Mesenteric fat pad (tissue), 1 donor: ENCODE measurements around the gene DHTKD1. TPM values are rescaled to one million over a fixed set of nuclear protein-coding genes. Genes with fewer than 3 reads are reported as not detected.
"Not testable (repeated sequence)": the region's sequence is repeated elsewhere in the genome, so short reads cannot be mapped to it uniquely, and the experiment has no call there.

Experiments
- DNase-seq: peaks from one replicate; pipeline ENCODE4 v3.0.0-alpha.2; 2020; ENCODE audit warnings: low spot score
- microRNA-seq: library from miRNA; unstranded; fragments of <30 nt; microRNA quantifications from one replicate; pipeline ENCODE4 v1.2.0, GENCODE V29; 2020; ENCODE audit warnings: borderline number of aligned reads
- total RNA-seq: library from RNA; stranded (reverse); fragmentation: NEBNext Ultra II Directional; extraction: Animal tissue kit (Norgen Biotek cat#: 25700); gene quantifications from one replicate; pipeline ENCODE4 v1.2.1, GENCODE V29; 2021
- donor health status: DM: yes; HTN: yes; CAD: no.

Gene DHTKD1
- total RNA-seq, 1 donor from 2014 or later: 21.5 TPM

DNA sequence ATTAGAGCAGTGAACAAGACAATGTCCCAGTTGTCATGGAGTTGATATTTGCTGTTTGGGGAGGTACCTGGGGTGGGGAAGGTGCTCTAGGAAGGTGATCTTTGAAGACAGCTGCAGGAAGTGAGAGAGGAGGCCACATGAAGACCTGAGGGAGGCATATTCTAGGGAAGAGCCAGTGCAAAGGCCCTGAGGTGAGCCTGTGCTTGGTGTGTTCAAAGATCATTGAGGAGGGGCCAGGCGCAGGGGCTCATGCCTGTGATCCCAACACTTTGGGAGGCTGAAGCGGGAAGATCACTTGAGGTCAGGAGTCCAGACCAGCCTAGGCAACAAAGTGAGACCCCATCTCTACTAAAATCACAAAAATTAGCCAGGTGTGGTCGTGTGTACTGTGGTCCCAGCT is 75.8 kb downstream of the DHTKD1 start:
- DNase-seq: no peak

DNA sequence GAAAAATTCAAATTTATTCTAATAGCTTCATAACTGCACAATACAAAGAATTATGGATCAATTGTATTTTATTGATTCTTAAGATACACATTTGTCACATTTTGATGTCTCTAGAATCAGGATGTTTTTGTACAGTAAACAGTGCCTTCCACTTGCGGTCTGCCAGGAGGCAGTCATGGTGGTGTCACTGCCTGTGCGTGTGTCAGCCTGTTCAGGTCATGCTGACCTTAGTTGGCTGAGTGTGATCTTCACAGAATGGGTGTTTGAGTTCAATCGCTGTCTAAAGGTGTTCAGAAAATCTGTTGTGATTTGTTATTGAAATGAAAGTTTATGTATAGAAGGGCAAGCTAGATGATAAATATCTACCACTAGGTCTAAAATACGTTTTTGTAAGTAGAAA is 81.4 kb downstream of the DHTKD1 start:
- no peak for DNase-seq

DNA sequence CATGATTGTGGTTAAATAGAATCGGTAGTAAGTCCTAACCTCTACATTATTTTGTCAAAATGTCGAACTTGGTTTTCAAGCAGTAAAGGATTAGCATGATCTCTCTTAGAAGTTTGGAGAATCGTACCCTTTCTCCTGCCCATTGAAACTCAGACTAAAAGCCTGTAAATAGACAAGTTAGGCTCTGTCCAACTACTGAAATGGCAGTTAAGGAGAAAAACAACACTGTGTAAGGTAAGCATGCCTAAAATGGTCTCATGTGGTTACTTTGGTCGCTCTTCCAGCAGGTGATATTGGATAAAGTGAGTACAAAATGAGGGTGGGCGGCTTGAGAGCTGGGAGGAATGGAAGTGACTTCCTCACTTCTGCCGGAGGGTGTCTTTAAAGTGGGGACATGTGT is 85.8 kb downstream of the DHTKD1 start:
- DNase-seq: no peak

DNA sequence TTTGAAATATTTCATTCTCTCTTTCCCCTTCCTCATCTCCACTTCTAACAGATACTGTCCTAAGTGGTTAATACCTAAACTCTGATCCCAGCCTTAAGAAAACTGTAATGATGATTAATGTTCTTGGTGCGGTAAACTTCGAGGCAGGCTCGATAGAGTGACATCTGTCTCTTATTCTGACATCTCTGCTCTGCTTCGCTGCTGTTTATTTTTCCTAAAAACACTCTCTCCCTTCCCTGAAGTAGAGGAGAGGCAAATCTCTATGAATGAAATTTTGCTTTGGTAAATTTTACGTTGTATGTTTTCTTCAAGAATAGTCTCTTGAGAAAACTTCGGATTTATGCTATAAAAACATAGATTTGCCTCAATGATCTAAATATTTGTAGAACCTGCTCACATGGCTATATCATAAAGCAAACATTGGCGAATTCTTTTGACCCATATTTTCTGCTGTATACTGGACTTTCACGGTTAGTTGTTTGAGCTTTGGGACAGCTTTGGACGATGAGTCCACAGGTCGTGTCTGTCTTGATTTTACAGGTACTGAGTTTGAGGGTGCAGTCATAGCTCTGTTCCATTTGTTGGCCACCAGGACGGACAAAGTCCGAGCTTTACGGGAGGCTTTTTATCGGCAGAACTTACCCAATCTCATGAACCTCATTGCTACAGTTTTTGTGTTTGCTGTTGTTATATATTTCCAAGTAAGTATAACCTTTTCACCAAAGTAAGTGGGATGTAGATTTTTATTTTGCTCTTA is 87.8 kb downstream of the DHTKD1 start:
- no peak for DNase-seq

DNA sequence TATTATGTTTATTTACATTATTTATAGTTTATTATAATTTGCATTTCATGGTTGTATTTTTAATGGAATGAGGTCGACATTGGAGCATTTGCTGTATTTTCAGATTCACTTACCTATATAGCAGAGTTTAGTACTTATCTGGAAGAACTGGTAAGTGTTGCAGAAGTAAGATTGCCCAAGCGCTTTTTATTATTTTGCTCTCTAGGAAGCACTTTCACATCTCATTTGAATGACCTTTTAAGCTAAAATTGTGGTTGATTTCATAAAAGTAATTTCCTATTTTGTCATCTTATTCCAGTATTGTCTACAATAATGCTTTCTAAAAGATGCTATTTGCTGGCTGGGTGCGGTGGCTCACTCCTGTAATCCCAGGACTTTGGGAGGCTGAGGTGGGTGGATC is 89.4 kb downstream of the DHTKD1 start:
- DNase-seq: no peak

DNA sequence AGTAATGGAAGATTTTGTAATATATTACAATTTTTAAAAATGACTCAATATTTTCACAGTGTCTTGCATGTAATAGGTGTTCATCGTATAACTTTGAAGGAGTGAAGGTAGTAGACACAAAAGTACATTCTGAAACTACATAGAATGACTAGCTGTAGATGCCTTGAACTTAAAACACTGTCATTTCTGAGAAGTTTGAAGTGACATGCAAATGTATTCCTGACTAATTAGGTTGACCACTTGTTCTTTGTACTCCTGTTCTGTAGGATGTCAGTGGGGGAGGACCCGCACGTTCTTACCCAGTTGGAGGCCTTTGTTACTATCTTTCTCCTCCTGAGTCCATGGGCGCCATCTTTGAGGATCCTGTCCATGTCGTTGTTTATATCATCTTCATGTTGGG is 91.9 kb downstream of the DHTKD1 start:
- no peak for DNase-seq

DNA sequence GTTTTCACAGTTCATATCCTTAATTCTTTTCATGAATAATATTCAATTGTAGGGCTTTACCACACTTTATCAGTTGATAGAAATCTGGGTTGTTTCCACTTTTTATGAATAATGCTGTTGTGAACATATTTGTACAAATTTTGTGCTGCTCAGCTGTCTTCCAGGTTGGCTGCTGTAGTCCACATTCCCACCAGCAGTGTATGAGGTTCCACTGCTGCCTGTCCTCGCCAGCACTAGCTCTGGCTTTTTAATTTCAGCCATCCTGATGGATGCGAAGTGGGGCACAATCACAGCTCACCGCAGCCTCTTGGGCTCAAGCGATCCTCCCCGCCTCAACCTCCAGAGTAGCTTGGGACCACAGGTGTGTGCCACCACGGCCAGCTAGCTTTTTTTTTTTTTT is 94.2 kb downstream of the DHTKD1 start:
- DNase-seq: no peak

DNA sequence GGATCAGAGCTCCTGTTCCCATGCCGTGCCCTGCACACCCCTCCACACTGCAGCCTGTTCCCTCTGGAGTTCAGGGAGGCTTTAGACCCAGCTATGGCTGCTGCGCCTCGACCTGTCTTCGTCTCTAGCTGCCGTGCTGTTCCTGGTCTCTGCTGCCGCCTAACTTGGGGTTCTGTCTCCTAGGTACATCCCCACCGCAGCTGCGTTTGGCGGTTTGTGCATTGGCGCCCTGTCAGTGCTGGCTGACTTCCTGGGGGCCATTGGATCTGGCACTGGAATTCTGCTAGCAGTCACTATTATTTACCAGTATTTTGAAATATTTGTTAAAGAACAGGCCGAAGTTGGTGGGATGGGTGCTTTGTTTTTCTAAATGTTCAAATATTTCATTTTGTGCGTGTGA is 95.3 kb downstream of the DHTKD1 start:
- DNase-seq: no peak

DNA sequence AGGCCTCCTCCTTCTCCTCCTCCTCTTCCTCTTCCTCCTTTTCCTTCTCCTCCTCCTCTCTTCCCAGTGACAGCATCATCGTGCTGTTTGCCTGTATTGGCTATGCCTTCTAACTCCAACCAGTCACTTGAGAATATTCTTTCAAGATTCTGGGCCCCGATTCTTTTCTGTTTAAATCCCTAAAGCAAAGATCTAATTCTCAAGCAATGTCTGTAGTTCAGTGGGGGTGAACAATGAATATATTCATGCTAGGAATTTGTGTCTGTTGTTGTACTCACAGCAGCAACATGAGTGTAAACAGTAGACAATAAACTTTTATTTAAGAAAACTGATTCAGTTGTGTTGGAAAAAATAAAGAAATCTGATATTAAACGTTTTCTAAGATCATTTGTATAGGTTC is 96.3 kb downstream of the DHTKD1 start:
- DNase-seq: no peak

DNA sequence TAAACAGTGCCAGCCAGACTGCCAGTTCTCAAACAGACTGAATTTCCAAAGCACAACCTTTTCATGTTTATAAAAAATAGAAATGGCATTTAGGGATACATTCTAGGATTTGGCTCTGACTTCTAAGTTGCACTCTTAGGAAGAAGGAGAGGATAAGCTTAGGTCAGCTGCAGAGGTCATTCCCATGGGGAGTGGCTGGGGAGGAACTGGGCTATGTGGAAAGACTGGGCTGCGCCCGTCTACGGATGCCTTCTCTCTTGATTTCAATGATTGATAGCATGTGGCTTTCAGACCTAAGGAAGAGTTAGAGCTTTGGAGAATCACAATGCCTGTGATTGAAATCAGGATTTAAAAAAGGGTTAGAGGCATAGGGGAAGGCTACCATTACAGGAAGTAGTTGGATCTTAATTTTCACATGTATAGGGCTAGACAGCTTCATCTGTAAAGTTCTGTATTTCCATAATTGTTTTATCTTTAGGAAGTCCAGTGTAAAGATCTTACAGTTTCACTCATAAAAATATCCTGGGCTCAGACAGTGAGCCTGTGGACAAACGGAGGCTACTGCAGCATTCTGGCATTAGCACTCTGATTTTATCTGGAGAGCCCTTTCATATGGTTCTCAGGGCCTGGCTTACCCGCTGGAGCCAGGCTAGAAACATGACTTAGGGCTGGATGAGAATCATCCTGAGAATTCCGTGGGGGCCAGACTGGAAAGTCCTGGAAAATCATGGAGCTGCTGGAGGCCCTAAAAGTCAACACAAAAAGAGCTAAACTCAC is 97.4 kb downstream of the DHTKD1 start:
- DNase-seq: no peak

DNA sequence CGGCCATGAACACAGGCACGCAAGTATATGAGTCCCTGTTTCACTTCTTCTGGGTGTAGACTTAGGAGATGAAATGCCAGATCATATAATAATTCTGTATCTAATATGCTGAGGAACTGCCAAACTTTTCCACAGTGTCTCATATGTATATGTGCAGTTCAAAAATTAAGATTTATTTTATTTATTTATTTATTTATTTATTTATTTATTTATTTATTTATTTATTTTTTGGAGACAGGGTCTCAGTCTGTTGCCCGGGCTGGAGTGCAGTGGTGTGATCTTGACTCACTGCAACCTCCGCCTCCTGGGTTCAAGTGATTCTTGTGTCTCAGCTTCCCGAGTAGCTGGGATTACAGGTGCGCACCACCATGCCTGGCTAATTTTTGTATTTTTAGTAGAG is 102.8 kb downstream of the DHTKD1 start:
- not testable (repeated sequence) for DNase-seq

Small RNA genes lying within 50 kb of the gene (microRNA-seq; reads per million reads assigned to microRNA genes)
- not detected for gene MIR548AK

Other genes starting within 250 kb of the DHTKD1 start
- 9.1 TPM for gene PROSER2, start 245.6 kb upstream of the DHTKD1 start, total RNA-seq
- gene UPF2, start 26.1 kb upstream of the DHTKD1 start, total RNA-seq: 16.4 TPM
- gene SEC61A2, start 60.7 kb downstream of the DHTKD1 start, total RNA-seq: 3.2 TPM
- gene NUDT5, start 126.9 kb downstream of the DHTKD1 start, total RNA-seq: 52.2 TPM
- gene CDC123, start 127.2 kb downstream of the DHTKD1 start, total RNA-seq: 62.5 TPM